Liver (tissue), 3 donors: ENCODE results near the gene OR2G3.

Experiments
- EGR1 ChIP-seq, 2 donors: IDR thresholded peaks; 2 replicates each; pipeline ENCODE4 v1.6.1; 2016 to 2018; ENCODE audit warnings: antibody characterized with exemption in 2 of 2, low read depth in 2 of 2
- FOXA1 ChIP-seq: IDR thresholded peaks from 2 replicates; pipeline ENCODE4 v1.6.1; 2016; ENCODE audit warnings: antibody characterized with exemption
- GABPA ChIP-seq, 2 donors: IDR thresholded peaks in 1 of 2; conservative IDR thresholded peaks in 1 of 2; 2 replicates each; pipeline ENCODE4 v1.6.1; 2016; ENCODE audit warnings: antibody characterized with exemption in 2 of 2, mild to moderate bottlenecking in 1 of 2, moderate library complexity in 1 of 2
- JUND ChIP-seq, 2 donors: IDR thresholded peaks; 2 replicates each; pipeline ENCODE4 v1.6.1; 2016; ENCODE audit warnings: antibody characterized with exemption in 2 of 2
- NR2F2 ChIP-seq: IDR thresholded peaks from 2 replicates; pipeline ENCODE4 v1.6.1; 2016; ENCODE audit warnings: antibody characterized with exemption
- RAD21 ChIP-seq, 2 donors: IDR thresholded peaks; 2 replicates each; pipeline ENCODE4 v1.6.1; 2016; ENCODE audit warnings: antibody characterized with exemption in 2 of 2, mild to moderate bottlenecking in 2 of 2
- RXRA ChIP-seq, 2 donors: IDR thresholded peaks; 2 replicates each; pipeline ENCODE4 v1.6.1; 2017 to 2018; ENCODE audit warnings: antibody characterized with exemption in 2 of 2, mild to moderate bottlenecking in 1 of 2
- SP1 ChIP-seq: IDR thresholded peaks from 2 replicates; pipeline ENCODE4 v1.6.1; 2018; ENCODE audit warnings: antibody characterized with exemption, mild to moderate bottlenecking
- TAF1 ChIP-seq: conservative IDR thresholded peaks from 2 replicates; pipeline ENCODE4 v1.6.1; 2016; ENCODE audit warnings: antibody characterized with exemption, mild to moderate bottlenecking
- TF ChIP-seq, protein P1 (sequence below): fragments of 150-350 bp; IDR thresholded peaks from 2 replicates; pipeline ENCODE4 v1.5.1; 2017; ENCODE audit warnings: improper control_type of control experiment, low read depth, low read length; ENCODE audit not compliant: missing input control
- TF ChIP-seq, protein P2 (sequence below): IDR thresholded peaks from 2 replicates; pipeline ENCODE4 v1.6.1; 2016; ENCODE audit warnings: antibody characterized with exemption
- donor health status: healthy.
- donor health status: healthy.

DNA sequence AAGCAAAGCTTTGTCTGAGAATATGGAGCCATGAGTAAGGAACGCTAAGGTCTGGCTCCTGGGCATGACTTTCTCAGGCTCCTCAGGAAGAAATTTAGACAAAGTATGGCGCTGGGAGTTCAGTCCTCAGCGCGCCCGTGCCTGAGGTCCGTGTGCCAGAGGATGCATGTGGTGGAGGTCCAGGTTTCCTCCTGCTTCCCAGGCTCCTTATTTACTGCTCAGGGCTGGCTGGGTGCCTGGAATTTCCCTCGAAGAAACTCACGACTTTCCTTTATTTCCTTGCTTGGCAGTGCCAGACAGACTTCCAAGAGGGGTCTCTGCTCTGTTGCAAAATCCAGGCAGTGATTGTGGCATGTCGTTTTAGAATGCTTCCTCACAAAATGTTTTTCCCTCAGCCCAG, 43.2 kb upstream of the OR2G3 start:
- no peak for TF ChIP-seq EGR1 (IDR thresholded peaks at IDR 0.05; ENCODE audit: low read depth in 2 of 2)
- TF ChIP-seq, protein P1, sequence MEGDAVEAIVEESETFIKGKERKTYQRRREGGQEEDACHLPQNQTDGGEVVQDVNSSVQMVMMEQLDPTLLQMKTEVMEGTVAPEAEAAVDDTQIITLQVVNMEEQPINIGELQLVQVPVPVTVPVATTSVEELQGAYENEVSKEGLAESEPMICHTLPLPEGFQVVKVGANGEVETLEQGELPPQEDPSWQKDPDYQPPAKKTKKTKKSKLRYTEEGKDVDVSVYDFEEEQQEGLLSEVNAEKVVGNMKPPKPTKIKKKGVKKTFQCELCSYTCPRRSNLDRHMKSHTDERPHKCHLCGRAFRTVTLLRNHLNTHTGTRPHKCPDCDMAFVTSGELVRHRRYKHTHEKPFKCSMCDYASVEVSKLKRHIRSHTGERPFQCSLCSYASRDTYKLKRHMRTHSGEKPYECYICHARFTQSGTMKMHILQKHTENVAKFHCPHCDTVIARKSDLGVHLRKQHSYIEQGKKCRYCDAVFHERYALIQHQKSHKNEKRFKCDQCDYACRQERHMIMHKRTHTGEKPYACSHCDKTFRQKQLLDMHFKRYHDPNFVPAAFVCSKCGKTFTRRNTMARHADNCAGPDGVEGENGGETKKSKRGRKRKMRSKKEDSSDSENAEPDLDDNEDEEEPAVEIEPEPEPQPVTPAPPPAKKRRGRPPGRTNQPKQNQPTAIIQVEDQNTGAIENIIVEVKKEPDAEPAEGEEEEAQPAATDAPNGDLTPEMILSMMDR: no peak
- TF ChIP-seq FOXA1: no peak
- TF ChIP-seq, protein P2, sequence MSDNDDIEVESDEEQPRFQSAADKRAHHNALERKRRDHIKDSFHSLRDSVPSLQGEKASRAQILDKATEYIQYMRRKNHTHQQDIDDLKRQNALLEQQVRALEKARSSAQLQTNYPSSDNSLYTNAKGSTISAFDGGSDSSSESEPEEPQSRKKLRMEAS: no peak
- no peak for TF ChIP-seq NR2F2
- TF ChIP-seq RXRA (IDR thresholded peaks at IDR 0.05): no peak
- TF ChIP-seq RAD21 (IDR thresholded peaks at IDR 0.05): no peak
- no peak for TF ChIP-seq GABPA (IDR thresholded peaks at IDR 0.05 in 1 of 2, conservative IDR thresholded peaks at IDR 0.05 in 1 of 2)
- no peak for TF ChIP-seq JUND (IDR thresholded peaks at IDR 0.05)
- TF ChIP-seq TAF1: no peak
- TF ChIP-seq SP1: no peak
